IMR-90 (cell line): ENCODE results near the gene RAPH1. TPM values are rescaled to one million over a fixed set of nuclear protein-coding genes. Genes with fewer than 3 reads are reported as not detected.

ENCODE experiments used
- ATAC-seq: fragments of 200-7000 bp; cut with Tn5 transposase; 2 replicates; pipeline ENCODE4 v1.9.1; 2020; ENCODE audit warnings: low read depth, mild to moderate bottlenecking, moderate library complexity
- BruUV-seq: library from RNA; stranded (reverse); fragments of 400-500 nt; replicated peaks from 2 replicates; lab custom pipeline; 2021; lab: Mats Ljungman, UMichigan
- CTCF ChIA-PET: fragments of 300-600 bp; formaldehyde crosslinking; extraction: SDS; loops from one replicate; lab custom pipeline; 2021; ENCODE audit warnings: antibody characterized with exemption; lab: Yijun Ruan, JAX
- POLR2A ChIA-PET: fragments of 300-600 bp; sonication (Branson Sonifier 250); formaldehyde crosslinking; loops from one replicate; lab custom pipeline; 2022; ENCODE audit warnings: antibody characterized with exemption; ENCODE audit not compliant: unreplicated experiment; lab: Charles Lee
- DNase-seq: peaks from one replicate; pipeline ENCODE4 v3.0.0; 2013
- H2AFZ ChIP-seq: replicated peaks from 2 replicates; pipeline ENCODE3; 2013; ENCODE audit warnings: low read length, mild to moderate bottlenecking; ENCODE audit not compliant: poor library complexity
- H2AK5ac ChIP-seq: 2 replicates; pipeline ENCODE4 v1.6.1; 2013; ENCODE audit warnings: low read depth, low read length, inconsistent platforms
- H2AK9ac ChIP-seq: replicated peaks from 2 replicates; pipeline ENCODE3; 2013; ENCODE audit warnings: mild to moderate bottlenecking, low read depth, low read length, moderate library complexity; ENCODE audit not compliant: poor library complexity
- H2BK120ac ChIP-seq: 2 replicates; pipeline ENCODE4 v1.6.1; 2013; ENCODE audit warnings: low read depth, low read length, inconsistent platforms
- H2BK15ac ChIP-seq: 3 replicates; pipeline ENCODE4 v1.6.1; 2013; ENCODE audit warnings: low read depth, low read length, inconsistent platforms
- H2BK20ac ChIP-seq: 2 replicates; pipeline ENCODE4 v1.6.1; 2013; ENCODE audit warnings: low read depth, mild to moderate bottlenecking, inconsistent platforms, low read length, moderate library complexity
- H2BK5ac ChIP-seq: 2 replicates; pipeline ENCODE4 v1.6.1; 2013; ENCODE audit warnings: mild to moderate bottlenecking, low read depth, low read length, inconsistent platforms; ENCODE audit not compliant: poor library complexity, severe bottlenecking
- H3K14ac ChIP-seq: replicated peaks from 2 replicates; pipeline ENCODE4 v1.6.1; 2013; ENCODE audit warnings: low read depth, low read length, inconsistent platforms
- H3K18ac ChIP-seq: 2 replicates; pipeline ENCODE4 v1.6.1; 2013; ENCODE audit warnings: low read depth, low read length, control low read depth
- H3K23ac ChIP-seq: 2 replicates; pipeline ENCODE4 v1.6.1; 2013; ENCODE audit warnings: low read depth, low read length, inconsistent platforms
- H3K27ac ChIP-seq: 2 replicates; pipeline ENCODE4 v1.5.1; 2013; ENCODE audit warnings: mild to moderate bottlenecking, control low read depth, low read length; ENCODE audit not compliant: insufficient read depth
- H3K27me3 ChIP-seq: 2 replicates; pipeline ENCODE4 v1.6.1; 2013; ENCODE audit warnings: low read length; ENCODE audit not compliant: control insufficient read depth, insufficient read depth
- H3K36me3 ChIP-seq: 2 replicates; pipeline ENCODE4 v1.6.1; 2013; ENCODE audit warnings: low read length, mixed read lengths; ENCODE audit not compliant: control insufficient read depth, insufficient read depth
- H3K4ac ChIP-seq: 2 replicates; pipeline ENCODE4 v1.6.1; 2013; ENCODE audit warnings: low read depth, low read length, inconsistent platforms
- H3K4me1 ChIP-seq: 2 replicates; pipeline ENCODE4 v1.6.1; 2013; ENCODE audit warnings: low read length, mixed read lengths; ENCODE audit not compliant: control insufficient read depth, insufficient read depth
- H3K4me2 ChIP-seq: 2 replicates; pipeline ENCODE4 v1.6.1; 2013; ENCODE audit warnings: low read depth, mild to moderate bottlenecking, control low read depth, low read length, moderate library complexity
- H3K4me3 ChIP-seq: 2 replicates; pipeline ENCODE4 v1.5.1; 2013; ENCODE audit warnings: low read depth, mild to moderate bottlenecking, control low read depth, low read length, moderate library complexity; ENCODE audit not compliant: insufficient read depth
- H3K56ac ChIP-seq: 2 replicates; pipeline ENCODE4 v1.6.1; 2013; ENCODE audit warnings: low read length, inconsistent platforms; ENCODE audit not compliant: insufficient read depth; ENCODE audit errors: extremely low read depth
- H3K79me1 ChIP-seq, 2 experiments: 2 replicates each; pipeline ENCODE4 v1.6.1; 2013; ENCODE audit warnings: low read length in 2 of 2, inconsistent platforms in 1 of 2, low read depth in 1 of 2
- H3K9ac ChIP-seq: 2 replicates; pipeline ENCODE4 v1.6.1; 2013; ENCODE audit warnings: low read depth, low read length, control low read depth
- H3K9me1 ChIP-seq: 2 replicates; pipeline ENCODE4 v1.6.1; 2013; ENCODE audit warnings: low read length, inconsistent platforms; ENCODE audit not compliant: insufficient read depth
- H3K9me3 ChIP-seq: 2 replicates; pipeline ENCODE4 v1.6.1; 2013; ENCODE audit warnings: low read length; ENCODE audit not compliant: control insufficient read depth, insufficient read depth
- H4K20me1 ChIP-seq: 2 replicates; pipeline ENCODE4 v1.6.1; 2013; ENCODE audit warnings: low read length, inconsistent platforms; ENCODE audit not compliant: insufficient read depth
- H4K5ac ChIP-seq: 2 replicates; pipeline ENCODE4 v1.6.1; 2013; ENCODE audit warnings: mild to moderate bottlenecking, low read depth, low read length, control low read depth
- H4K8ac ChIP-seq, 2 experiments: 2 replicates each; pipeline ENCODE4 v1.6.1; 2013; ENCODE audit warnings: low read depth in 2 of 2, low read length in 2 of 2, control low read depth in 1 of 2, inconsistent platforms in 1 of 2
- H4K91ac ChIP-seq: 2 replicates; pipeline ENCODE4 v1.6.1; 2013; ENCODE audit warnings: low read depth, low read length, inconsistent platforms; ENCODE audit not compliant: insufficient read depth
- BHLHE40 ChIP-seq: fragments of 150-350 bp; IDR thresholded peaks from 2 replicates; pipeline ENCODE4 v1.6.1; 2016; ENCODE audit warnings: mild to moderate bottlenecking, low read depth, low read length
- CEBPB ChIP-seq: IDR thresholded peaks from 2 replicates; pipeline ENCODE4 v1.6.1; 2012; ENCODE audit warnings: low read depth, low read length, improper control_type of control experiment
- CHD1 ChIP-seq: IDR thresholded peaks from 2 replicates; pipeline ENCODE4 v1.6.1; 2012; ENCODE audit warnings: low read depth, low read length, improper control_type of control experiment
- FOS ChIP-seq: fragments of 150-350 bp; IDR thresholded peaks from 2 replicates; pipeline ENCODE4 v1.6.1; 2016; ENCODE audit warnings: low read depth, low read length
- MAZ ChIP-seq: IDR thresholded peaks from 2 replicates; pipeline ENCODE4 v1.6.1; 2012; ENCODE audit warnings: low read depth, mild to moderate bottlenecking, low read length, improper control_type of control experiment, moderate library complexity, borderline replicate concordance
- MXI1 ChIP-seq: IDR thresholded peaks from 2 replicates; pipeline ENCODE4 v1.6.1; 2012; ENCODE audit warnings: low read depth, mild to moderate bottlenecking, low read length, moderate library complexity, borderline replicate concordance
- NFE2L2 ChIP-seq: fragments of 150-350 bp; IDR thresholded peaks from 2 replicates; pipeline ENCODE4 v1.6.1; 2016; ENCODE audit warnings: low read depth, mild to moderate bottlenecking, low read length
- RAD21 ChIP-seq: IDR thresholded peaks from 2 replicates; pipeline ENCODE4 v1.6.1; 2012; ENCODE audit warnings: low read length, improper control_type of control experiment
- RCOR1 ChIP-seq: IDR thresholded peaks from 2 replicates; pipeline ENCODE4 v1.6.1; 2012; ENCODE audit warnings: mild to moderate bottlenecking, low read length, improper control_type of control experiment; ENCODE audit not compliant: insufficient replicate concordance
- RFX5 ChIP-seq: IDR thresholded peaks from 2 replicates; pipeline ENCODE4 v1.8.0; 2012; ENCODE audit warnings: low read depth, mild to moderate bottlenecking, low read length, moderate library complexity
- SMC3 ChIP-seq: fragments of 150-350 bp; IDR thresholded peaks from 2 replicates; pipeline ENCODE4 v1.6.1; 2016; ENCODE audit warnings: low read depth, mild to moderate bottlenecking, antibody characterized with exemption, low read length, moderate library complexity
- WGBS, 2 experiments: methylation state at CpG; one replicate each; pipeline versions ENCODE4 v1.1.5 to v1.1.7; 2013; ENCODE audit warnings: missing lambda C conversion rate in 2 of 2; ENCODE audit not compliant: insufficient read length in 1 of 2; ENCODE audit errors: extremely low coverage in 2 of 2; 5-methylcytosine and 5-hydroxymethylcytosine counted together
- dilution Hi-C: fragments of 300-500 bp; cut with HindIII; formaldehyde crosslinking; loops from one replicate; pipeline ENCODE4 v1.14.3; 2018; ENCODE audit warnings: low sequenced_read_pairs; ENCODE audit not compliant: unreplicated experiment
- in situ Hi-C: fragments of 300-500 bp; cut with MboI; formaldehyde crosslinking; loops from 3 replicates; pipeline ENCODE4 v1.14.3; 2019; ENCODE audit warnings: low sequenced_read_pairs, inconsistent platforms, mixed read lengths
- intact Hi-C: fragments of 100-400 bp; cut with micrococcal nuclease; formaldehyde crosslinking; loops from 2 replicates; pipeline ENCODE4 v1.10.0; 2022
- polyA plus RNA-seq, 3 experiments: library from polyadenylated mRNA; depleted of rRNA; stranded (reverse); fragments of >200 nt; gene quantifications; 2 replicates each; pipeline ENCODE4 v1.2.3, GENCODE V29; 2012; ENCODE audit warnings: low replicate concordance in 1 of 3
- total RNA-seq: library from RNA; depleted of rRNA; stranded (reverse); fragments of >200 nt; gene quantifications from 2 replicates; pipeline ENCODE4 v1.2.3, GENCODE V29; 2012
- TF ChIP-seq, protein P1 (sequence below): conservative IDR thresholded peaks from 2 replicates; pipeline ENCODE4 v1.5.1; 2012; ENCODE audit warnings: mild to moderate bottlenecking, low read depth, low read length, improper control_type of control experiment
- TF ChIP-seq, protein P2 (sequence below): fragments of 150-350 bp; IDR thresholded peaks from 2 replicates; pipeline ENCODE4 v1.6.1; 2016; ENCODE audit warnings: low read depth, mild to moderate bottlenecking, low read length, moderate library complexity, borderline replicate concordance

RAPH1 gene
- total and polyA plus RNA-seq, 2 of the 4 experiments (the other 2 are of a cell fraction) = 7.5 to 15.1 TPM

GRCh38 chr2:203442463-203442862 is 92.6 kb downstream of the RAPH1 start:
- H3K36me3 ChIP-seq = peaks cover 42% of the 10 kb centered on the region
- BruUV-seq = no TSS peak

More at GRCh38 chr2:203442463-203442862, 92.6 kb downstream of the RAPH1 start:
- Histone ChIP-seq H2BK5ac (no peak overlapping the region), H3K4me2 (no peak overlapping the region), H3K4me3 (no peak overlapping the region), H3K23ac (no peak overlapping the region), H4K91ac (no peak overlapping the region), H3K4me1 (peaks cover 5% of the 10 kb centered on the region), H2BK120ac (no peak overlapping the region), H2BK20ac (no peak overlapping the region), H3K27me3 (no peaks in the 10 kb centered on the region), H3K79me1 (peaks cover 16 to 44% of the 10 kb centered on the region in 2 experiments), H4K5ac (no peak overlapping the region), H3K56ac (no peak overlapping the region), H2AK5ac (no peak overlapping the region), H3K18ac (no peak overlapping the region), H2AK9ac (no peak overlapping the region), H3K14ac (no peak overlapping the region), H3K9me1 (peaks cover 20% of the 10 kb centered on the region), H3K9ac (no peak overlapping the region), H2BK15ac (no peak overlapping the region), H4K20me1 (peaks cover 3% of the 10 kb centered on the region; the same call in 1 of the 2 replicates), H3K9me3 (no peaks in the 10 kb centered on the region), H2AFZ (no peak overlapping the region), H3K27ac (no peak overlapping the region), H3K4ac (no peak overlapping the region), H4K8ac (no peak overlapping the region)
- TF ChIP-seq NFE2L2 = no peak
- TF ChIP-seq, protein P1, sequence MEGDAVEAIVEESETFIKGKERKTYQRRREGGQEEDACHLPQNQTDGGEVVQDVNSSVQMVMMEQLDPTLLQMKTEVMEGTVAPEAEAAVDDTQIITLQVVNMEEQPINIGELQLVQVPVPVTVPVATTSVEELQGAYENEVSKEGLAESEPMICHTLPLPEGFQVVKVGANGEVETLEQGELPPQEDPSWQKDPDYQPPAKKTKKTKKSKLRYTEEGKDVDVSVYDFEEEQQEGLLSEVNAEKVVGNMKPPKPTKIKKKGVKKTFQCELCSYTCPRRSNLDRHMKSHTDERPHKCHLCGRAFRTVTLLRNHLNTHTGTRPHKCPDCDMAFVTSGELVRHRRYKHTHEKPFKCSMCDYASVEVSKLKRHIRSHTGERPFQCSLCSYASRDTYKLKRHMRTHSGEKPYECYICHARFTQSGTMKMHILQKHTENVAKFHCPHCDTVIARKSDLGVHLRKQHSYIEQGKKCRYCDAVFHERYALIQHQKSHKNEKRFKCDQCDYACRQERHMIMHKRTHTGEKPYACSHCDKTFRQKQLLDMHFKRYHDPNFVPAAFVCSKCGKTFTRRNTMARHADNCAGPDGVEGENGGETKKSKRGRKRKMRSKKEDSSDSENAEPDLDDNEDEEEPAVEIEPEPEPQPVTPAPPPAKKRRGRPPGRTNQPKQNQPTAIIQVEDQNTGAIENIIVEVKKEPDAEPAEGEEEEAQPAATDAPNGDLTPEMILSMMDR = no peak
- TF ChIP-seq FOS = no peak
- no peak for TF ChIP-seq BHLHE40
- TF ChIP-seq RAD21 = no peak
- no peak for TF ChIP-seq CEBPB
- no peak for TF ChIP-seq SMC3
- TF ChIP-seq CHD1 = no peak
- no peak for TF ChIP-seq MAZ
- TF ChIP-seq MXI1 = no peak
- no peak for TF ChIP-seq RFX5
- TF ChIP-seq, protein P2, sequence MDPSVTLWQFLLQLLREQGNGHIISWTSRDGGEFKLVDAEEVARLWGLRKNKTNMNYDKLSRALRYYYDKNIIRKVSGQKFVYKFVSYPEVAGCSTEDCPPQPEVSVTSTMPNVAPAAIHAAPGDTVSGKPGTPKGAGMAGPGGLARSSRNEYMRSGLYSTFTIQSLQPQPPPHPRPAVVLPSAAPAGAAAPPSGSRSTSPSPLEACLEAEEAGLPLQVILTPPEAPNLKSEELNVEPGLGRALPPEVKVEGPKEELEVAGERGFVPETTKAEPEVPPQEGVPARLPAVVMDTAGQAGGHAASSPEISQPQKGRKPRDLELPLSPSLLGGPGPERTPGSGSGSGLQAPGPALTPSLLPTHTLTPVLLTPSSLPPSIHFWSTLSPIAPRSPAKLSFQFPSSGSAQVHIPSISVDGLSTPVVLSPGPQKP = no peak
- TF ChIP-seq RCOR1 = no peak
- WGBS, 2 experiments = no CpG with 5 or more reads among the region's 5 CpGs
- CTCF ChIA-PET = no interaction called here
- POLR2A ChIA-PET = no interaction called here
- intact Hi-C loops = no loop called here
- in situ Hi-C loops = no loop called here
- dilution Hi-C loops = no loop called here
- DNase-seq (no peak), ATAC-seq (no peak)
